GOT3 (cell line): ENCODE results near the gene H3-3A.

Experiments
- DNase-seq: peaks from one replicate; lab custom pipeline; 2025; ENCODE audit warnings: mixed read lengths; lab: John Stamatoyannopoulos, UW

Gene H3-3A

DNA sequence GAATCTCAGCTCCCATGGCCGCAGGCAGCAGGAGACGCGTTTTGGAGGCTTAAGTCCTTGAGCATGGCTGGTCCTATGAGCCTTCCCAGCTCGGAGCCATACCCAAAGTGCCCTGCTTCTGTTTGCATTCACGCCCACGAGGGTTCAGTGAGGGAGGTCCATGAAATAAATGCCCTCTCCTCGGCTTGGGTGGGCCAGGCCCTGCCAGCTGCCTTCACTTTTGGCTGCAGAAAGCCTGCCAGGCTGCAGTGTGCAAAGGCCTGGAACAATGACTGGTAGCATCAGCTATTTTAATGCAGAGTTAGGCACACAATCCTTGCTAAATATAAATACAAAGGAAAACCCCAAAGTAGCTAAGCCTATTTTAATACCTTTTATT, 49.4 kb downstream of the H3-3A start:
- DNase-seq: no peak

DNA sequence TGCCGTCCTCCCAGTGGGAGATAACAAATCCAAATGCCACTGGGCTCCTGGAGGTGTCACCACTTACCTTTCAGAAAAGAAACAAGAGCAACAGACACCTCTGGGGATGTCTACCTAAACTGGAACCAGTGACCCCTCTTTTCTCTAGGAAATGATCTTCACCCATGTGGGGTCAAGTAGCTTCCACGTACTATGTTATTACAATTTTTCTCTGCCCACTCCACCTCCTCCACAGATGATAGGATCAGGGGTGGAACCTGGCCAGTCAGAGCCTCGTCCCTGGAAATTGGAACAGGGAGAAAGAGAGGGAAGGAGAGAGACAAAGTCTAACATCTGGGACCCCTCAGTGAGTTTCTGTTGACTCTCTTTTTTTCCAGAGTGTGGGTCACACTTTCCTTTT, 50.1 kb downstream of the H3-3A start:
- DNase-seq: no peak

DNA sequence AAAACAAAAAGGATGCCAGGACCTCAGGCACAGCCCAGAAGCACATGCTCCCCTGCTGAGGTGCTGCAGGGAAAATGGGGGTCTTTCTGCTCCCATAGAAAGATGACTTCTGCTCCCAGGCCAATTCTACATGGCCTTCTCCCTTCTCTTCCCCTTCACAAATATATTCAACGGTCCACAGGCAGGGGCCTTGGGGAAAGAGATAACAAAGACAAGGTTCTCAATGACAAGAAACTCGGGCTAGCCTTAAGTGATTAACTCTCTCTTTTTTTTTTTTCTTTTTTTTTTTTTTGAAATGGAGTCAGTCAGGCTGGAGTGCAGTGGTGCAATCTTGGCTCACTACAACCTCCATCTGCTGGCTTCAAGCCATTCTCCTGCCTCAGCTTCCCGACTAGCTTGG, 54.2 kb downstream of the H3-3A start:
- DNase-seq: no peak

DNA sequence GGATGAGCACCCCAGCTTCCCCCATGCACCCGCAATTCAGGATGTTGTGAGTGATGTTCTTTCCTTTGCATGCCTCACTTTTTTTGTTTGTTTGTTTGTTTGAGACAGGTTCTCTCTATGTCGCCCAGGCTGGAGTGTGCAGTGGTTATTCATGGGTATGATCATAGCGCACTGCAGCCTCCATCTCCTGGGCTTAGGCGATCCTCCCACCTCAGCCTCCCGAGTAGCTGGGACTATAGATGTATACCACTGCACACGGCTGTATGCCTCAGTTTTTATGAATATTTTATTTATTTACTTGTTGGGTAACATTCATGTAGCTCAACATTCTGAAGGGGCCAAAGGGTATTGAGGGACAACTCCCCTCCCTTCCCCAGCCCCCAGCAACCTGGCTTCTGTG, 54.8 kb downstream of the H3-3A start:
- no peak for DNase-seq

DNA sequence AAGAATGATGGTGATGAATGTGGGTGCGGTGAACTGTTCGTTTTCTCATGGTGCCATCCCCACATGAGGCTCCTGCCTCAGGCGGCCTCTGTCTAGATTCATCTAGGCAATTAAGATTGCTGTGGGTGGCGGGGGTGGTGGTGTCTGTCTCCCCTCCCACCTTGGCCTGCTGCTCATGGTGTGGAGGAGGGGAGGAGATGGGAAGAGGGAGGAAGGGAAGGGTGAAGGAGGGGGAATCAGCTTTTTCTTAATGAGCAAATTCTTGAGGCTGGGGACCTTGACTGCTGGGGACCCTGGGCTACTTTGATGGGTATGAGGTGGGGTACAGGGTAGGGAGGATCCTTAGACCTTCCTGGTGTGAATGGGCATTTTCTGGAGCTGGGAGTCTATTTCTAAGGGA, 55.8 kb downstream of the H3-3A start:
- no peak for DNase-seq

DNA sequence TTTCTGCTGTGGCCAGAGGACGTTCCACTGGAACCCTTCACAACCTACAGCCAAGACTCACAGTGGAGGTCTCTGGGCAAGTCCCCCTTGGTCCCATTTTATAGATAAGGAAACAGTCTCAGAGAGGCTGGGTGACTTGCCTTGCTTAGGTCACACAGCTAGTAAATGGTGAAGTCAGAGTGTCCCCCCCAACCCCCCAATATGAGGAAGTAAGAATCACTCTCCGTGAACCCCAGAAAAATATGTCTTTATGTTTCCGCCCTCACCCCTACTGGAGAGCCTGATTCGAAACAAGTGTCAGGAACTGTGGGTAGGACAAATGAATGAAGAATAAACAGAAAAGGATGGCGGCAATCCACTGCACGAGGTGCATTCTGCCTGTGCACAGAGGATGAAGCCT, 56.7 kb downstream of the H3-3A start:
- DNase-seq: no peak

DNA sequence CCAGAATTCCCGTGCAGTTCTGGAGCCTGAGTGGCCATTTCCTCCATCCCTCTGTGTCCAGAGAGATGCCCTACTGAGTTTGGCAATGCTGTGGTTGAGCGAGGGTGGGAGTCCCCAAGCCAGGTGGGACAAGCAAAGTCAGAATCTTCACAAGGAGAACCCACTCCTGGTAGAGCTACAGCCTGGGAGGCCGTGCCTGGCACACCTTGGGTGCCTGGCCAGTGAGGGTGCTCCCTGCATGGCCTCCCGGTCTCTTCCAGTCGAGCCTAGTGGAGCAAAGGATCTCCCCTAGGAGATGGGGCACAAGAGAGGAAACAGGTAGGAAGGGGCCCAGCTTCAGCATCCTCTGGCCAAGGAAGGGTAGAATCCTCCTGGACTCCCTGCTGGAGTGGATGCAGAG, 57.9 kb downstream of the H3-3A start:
- no peak for DNase-seq

DNA sequence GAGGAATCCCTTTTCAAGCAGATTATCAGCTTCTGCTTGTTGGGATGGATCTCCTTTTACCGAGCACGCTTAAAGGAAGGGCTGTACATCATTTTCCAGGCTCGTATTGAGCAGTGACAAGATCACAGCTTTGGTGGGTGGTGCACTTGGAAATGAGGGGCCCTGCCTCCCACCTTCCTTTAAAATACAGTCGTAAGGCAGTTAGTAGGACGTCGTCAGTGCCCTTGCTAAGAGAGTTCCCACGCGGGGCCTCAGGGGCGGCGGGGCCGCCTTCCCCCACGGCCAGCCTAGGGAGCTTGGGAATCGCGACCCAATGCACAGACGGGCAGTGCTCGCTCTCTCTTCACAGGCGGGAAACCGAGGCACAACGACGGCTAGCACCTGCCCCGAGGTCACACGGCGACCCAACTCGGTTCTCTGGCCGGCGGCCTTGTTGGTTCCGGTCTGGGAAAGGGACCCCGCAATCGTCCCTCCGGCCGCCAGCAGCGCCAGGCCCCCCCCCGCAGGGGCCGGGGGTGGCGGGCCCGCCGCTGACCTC, 58.6 kb downstream of the H3-3A start:
- no peak for DNase-seq
